ENCODE data around the gene FAM234A.

The FAM234A gene

GRCh38 chr16:305916-306626 is 71.5 kb downstream of the FAM234A start:
- DNase-seq, result no peak

GRCh38 chr16:306911-307370 is 72.3 kb downstream of the FAM234A start:
- DNase-seq, result no peak

DNA sequence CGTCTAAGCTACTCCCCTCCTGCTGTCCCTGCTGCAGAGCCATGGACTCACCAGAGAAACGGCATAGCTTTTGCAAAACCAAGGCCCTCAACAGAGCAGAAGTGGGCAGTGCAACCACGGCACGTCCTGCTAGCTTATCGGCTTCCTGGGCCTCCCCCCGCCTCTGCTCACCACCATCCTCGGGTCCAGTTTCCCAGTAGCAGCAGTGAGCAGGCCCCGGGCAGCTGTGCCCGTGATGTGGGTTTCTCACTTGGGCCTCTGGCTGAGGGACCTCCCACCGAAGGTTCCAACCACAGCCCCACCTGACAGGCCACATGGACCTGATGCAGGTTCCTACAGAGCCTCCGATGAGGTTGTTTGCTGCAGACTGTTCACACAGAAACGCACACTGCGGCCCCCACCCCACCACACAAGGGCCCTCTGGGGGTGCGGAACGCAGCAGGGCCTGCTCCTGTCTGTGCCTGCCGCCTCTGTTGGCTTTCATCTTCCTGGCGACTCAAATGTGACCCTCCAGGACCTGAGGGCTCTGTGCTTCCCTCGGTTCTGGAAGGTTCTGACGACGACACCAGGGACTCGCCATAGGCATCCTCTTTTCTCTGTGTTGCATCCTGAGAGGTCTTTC is 73.2 kb downstream of the FAM234A start:
- DNase-seq, result no peak

DNA sequence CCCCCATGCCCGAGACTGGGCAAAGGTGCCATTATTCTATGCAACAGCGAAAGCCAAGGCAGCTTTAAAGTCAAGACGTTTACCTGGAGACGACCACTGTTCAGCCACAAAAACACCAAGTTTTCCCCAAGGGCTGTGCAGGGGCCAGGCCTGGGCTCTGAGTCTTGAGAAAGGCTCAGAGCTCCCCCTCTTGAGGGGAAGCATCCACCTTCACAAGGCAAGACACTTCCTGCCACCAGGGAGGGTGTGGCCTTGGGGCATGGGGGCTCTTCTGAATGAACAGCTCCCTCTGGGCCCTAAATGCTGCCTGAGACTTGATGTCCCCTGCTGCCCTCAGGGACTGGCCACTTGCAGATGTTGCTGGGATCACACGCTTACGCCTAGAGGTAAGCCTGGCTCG is 74.9 kb downstream of the FAM234A start:
- DNase-seq, result no peak

- DNase-seq, result no peak
Measured at GRCh38 chr16:311725-312124, 77.1 kb downstream of the FAM234A start.

GRCh38 chr16:314351-314750 is 79.7 kb downstream of the FAM234A start:
- DNase-seq, result no peak

- DNase-seq, result no peak
Measured at GRCh38 chr16:314795-315299, 80.2 kb downstream of the FAM234A start.
